ENCODE measurements around the gene CPN1. TPM values are rescaled to one million over a fixed set of nuclear protein-coding genes. Genes with fewer than 3 reads are reported as not detected.

The CPN1 gene
- total RNA-seq, 2 experiments from 2014 or later = not detected

- BruUV-seq (replicated peaks) = no TSS peak
- CTCF ChIA-PET (ENCODE audit: unreplicated experiment) = no interaction called here
These were observed 33.5 kb upstream of the CPN1 start for GRCh38 chr10:100114976-100115770.

GRCh38 chr10:100114460-100114859, 32.8 kb upstream of the CPN1 start:
- POLR2A ChIA-PET = interaction anchor here (0.6 to 0.7 kb wide), 2 partner anchors 194 to 1011 kb away, joined by 3 to 4 read pairs; no protein-coding TSS in a partner anchor

More at GRCh38 chr10:100114976-100115770, 33.5 kb upstream of the CPN1 start:
- TF ChIP-seq EZH2phosphoT487 (IDR thresholded peaks at IDR 0.05; ENCODE audit: borderline replicate concordance, low read depth, low read length) = no peak
- no peak for TF ChIP-seq CTCF (conservative IDR thresholded peaks at IDR 0.05; ENCODE audit: low read length)
- H3K4me1 ChIP-seq (ENCODE audit: insufficient read depth, low read length, poor library complexity, severe bottlenecking) = no peaks in the 10 kb centered on the region
- no peak overlapping the region for H2AFZ ChIP-seq (ENCODE audit: low read length)
- H3K4me2 ChIP-seq (ENCODE audit: low read length) = no peak overlapping the region
- no peak for DNase-seq (ENCODE audit: low spot score)
- H3K9me2 ChIP-seq (ENCODE audit: insufficient read depth, low read length) = no peaks in the 10 kb centered on the region
- POLR2A ChIA-PET = interaction anchor here (0.6 to 0.7 kb wide), 4 partner anchors 38 to 1011 kb away, joined by 3 to 7 read pairs (median 4); no protein-coding TSS in a partner anchor
- H3K27ac ChIP-seq (ENCODE audit: low read depth, low read length, poor library complexity, severe bottlenecking) = no peak overlapping the region
- H3K9me3 ChIP-seq (ENCODE audit: low read length) = no peaks in the 10 kb centered on the region
- H3K36me3 ChIP-seq (ENCODE audit: insufficient read depth, low read length) = no peaks in the 10 kb centered on the region
- intact Hi-C loops (cut with micrococcal nuclease; ENCODE audit: unreplicated experiment) = no loop called here
- H4K20me1 ChIP-seq (ENCODE audit: insufficient read depth, low read length) = no peaks in the 10 kb centered on the region
- no peaks in the 10 kb centered on the region for H3K79me2 ChIP-seq (ENCODE audit: insufficient read depth, low read depth, low read length)
- H3K4me3 ChIP-seq (ENCODE audit: low read depth, low read length, poor library complexity, severe bottlenecking) = no peak overlapping the region

More at GRCh38 chr10:100114460-100114859, 32.8 kb upstream of the CPN1 start:
- intact Hi-C loops (cut with micrococcal nuclease; ENCODE audit: unreplicated experiment) = no loop called here
- Histone ChIP-seq H3K9me2 (ENCODE audit: insufficient read depth, low read length) (no peaks in the 10 kb centered on the region), H3K27ac (ENCODE audit: low read depth, low read length, poor library complexity, severe bottlenecking) (no peak overlapping the region), H3K4me2 (ENCODE audit: low read length) (no peak overlapping the region), H3K4me1 (ENCODE audit: insufficient read depth, low read length, poor library complexity, severe bottlenecking) (no peaks in the 10 kb centered on the region), H4K20me1 (ENCODE audit: insufficient read depth, low read length) (no peaks in the 10 kb centered on the region), H2AFZ (ENCODE audit: low read length) (no peak overlapping the region), H3K36me3 (ENCODE audit: insufficient read depth, low read length) (no peaks in the 10 kb centered on the region), H3K9me3 (ENCODE audit: low read length) (no peaks in the 10 kb centered on the region), H3K79me2 (ENCODE audit: insufficient read depth, low read depth, low read length) (no peaks in the 10 kb centered on the region), H3K4me3 (ENCODE audit: low read depth, low read length, poor library complexity, severe bottlenecking) (no peak overlapping the region)
- CTCF ChIA-PET (ENCODE audit: unreplicated experiment) = no interaction called here
- DNase-seq (ENCODE audit: low spot score) = no peak
- TF ChIP-seq EZH2phosphoT487 (IDR thresholded peaks at IDR 0.05; ENCODE audit: borderline replicate concordance, low read depth, low read length) = no peak
- no peak for TF ChIP-seq CTCF (conservative IDR thresholded peaks at IDR 0.05; ENCODE audit: low read length)
- no TSS peak for BruUV-seq (replicated peaks)

Measured in OCI-LY7 (cell line).